GM23338 (cell line): ENCODE measurements around the gene MSANTD1. TPM values are rescaled to one million over a fixed set of nuclear protein-coding genes. Genes with fewer than 3 reads are reported as not detected.

Experiments
- ATAC-seq: fragments of 200-7000 bp; cut with Tn5 transposase; 3 replicates; pipeline ENCODE4 v1.9.1; 2020
- DNase-seq: peaks from one replicate; pipeline ENCODE4 v3.0.0-alpha.2; 2015; ENCODE audit warnings: low spot score
- H2AFZ ChIP-seq: fragments of 200-600 bp; sonication (generic); 2 replicates; pipeline ENCODE4 v1.8.0; 2016; ENCODE audit warnings: antibody characterized with exemption, mild to moderate bottlenecking, moderate library complexity
- H3F3A ChIP-seq: fragments of 200-600 bp; sonication (generic); replicated peaks from 2 replicates; pipeline ENCODE4 v1.8.0; 2017; ENCODE audit warnings: antibody characterized with exemption, mixed run types, low read depth
- H3K27ac ChIP-seq: fragments of 200-600 bp; sonication (generic); 2 replicates; pipeline ENCODE4 v1.6.1; 2016; ENCODE audit warnings: low read depth
- H3K27me3 ChIP-seq: fragments of 200-600 bp; sonication (generic); 2 replicates; pipeline ENCODE4 v1.8.0; 2016; ENCODE audit warnings: mild to moderate bottlenecking, mixed run types, moderate library complexity; ENCODE audit not compliant: insufficient read depth
- H3K36me3 ChIP-seq: fragments of 200-600 bp; sonication (generic); 2 replicates; pipeline ENCODE4 v1.8.0; 2016; ENCODE audit warnings: mild to moderate bottlenecking; ENCODE audit not compliant: insufficient read depth
- H3K4me1 ChIP-seq: fragments of 200-600 bp; sonication (generic); 2 replicates; pipeline ENCODE4 v1.8.0; 2016; ENCODE audit warnings: mild to moderate bottlenecking, moderate library complexity; ENCODE audit not compliant: insufficient read depth
- H3K4me2 ChIP-seq: fragments of 200-600 bp; sonication (generic); 2 replicates; pipeline ENCODE4 v1.7.1; 2017; ENCODE audit warnings: mixed run types
- H3K4me3 ChIP-seq: fragments of 200-600 bp; sonication (generic); 2 replicates; pipeline ENCODE4 v1.6.1; 2016; ENCODE audit warnings: mixed run types
- H3K79me2 ChIP-seq: fragments of 200-600 bp; sonication (generic); replicated peaks from 2 replicates; pipeline ENCODE4 v1.8.0; 2017; ENCODE audit warnings: mild to moderate bottlenecking; ENCODE audit not compliant: insufficient read depth
- H3K9me2 ChIP-seq: fragments of 200-600 bp; sonication (generic); 2 replicates; pipeline ENCODE4 v1.8.0; 2017; ENCODE audit not compliant: insufficient read depth
- H4K20me1 ChIP-seq: fragments of 200-600 bp; sonication (generic); replicated peaks from 2 replicates; pipeline ENCODE4 v1.8.0; 2017; ENCODE audit warnings: mild to moderate bottlenecking; ENCODE audit not compliant: insufficient read depth
- H3K27ac Mint-ChIP-seq: 2 replicates; pipeline ENCODE4 v1.8.0; 2020; ENCODE audit warnings: inconsistent platforms, mild to moderate bottlenecking, moderate library complexity, mixed read lengths
- H3K27me3 Mint-ChIP-seq: 3 replicates; pipeline ENCODE4 v1.8.0; 2022; ENCODE audit warnings: low read depth, mild to moderate bottlenecking, moderate library complexity, mixed read lengths, inconsistent platforms; ENCODE audit not compliant: insufficient read depth, poor library complexity
- H3K36me3 Mint-ChIP-seq: 3 replicates; pipeline ENCODE4 v1.8.0; 2021; ENCODE audit warnings: low read depth, mild to moderate bottlenecking, inconsistent platforms, moderate library complexity, mixed read lengths
- H3K4me1 Mint-ChIP-seq: 3 replicates; pipeline ENCODE4 v1.8.0; 2020; ENCODE audit warnings: mild to moderate bottlenecking, inconsistent platforms, mixed read lengths
- H3K4me3 Mint-ChIP-seq: 3 replicates; pipeline ENCODE4 v1.8.0; 2021; ENCODE audit warnings: moderate library complexity, mild to moderate bottlenecking, inconsistent platforms, mixed read lengths
- H3K9me3 Mint-ChIP-seq: 3 replicates; pipeline ENCODE4 v1.8.0; 2020; ENCODE audit warnings: moderate library complexity, mild to moderate bottlenecking, inconsistent platforms, mixed read lengths
- CREB1 ChIP-seq: fragments of 250-450 bp; sonication (Bioruptor Pico); IDR thresholded peaks from 2 replicates; pipeline ENCODE4 v1.5.0; 2020; ENCODE audit warnings: low read depth, mild to moderate bottlenecking, moderate library complexity
- EZH2phosphoT487 ChIP-seq: fragments of 200-600 bp; sonication (generic); IDR thresholded peaks from one replicate; pipeline ENCODE4 v1.8.1; 2018; ENCODE audit warnings: antibody characterized with exemption; ENCODE audit not compliant: unreplicated experiment
- JUNB ChIP-seq: IDR thresholded peaks from one replicate; pipeline ENCODE4 v1.6.1; 2016; ENCODE audit warnings: antibody characterized with exemption; ENCODE audit not compliant: unreplicated experiment
- NANOG ChIP-seq: IDR thresholded peaks from 2 replicates; pipeline ENCODE4 v1.6.1; 2016; ENCODE audit warnings: antibody characterized with exemption, borderline replicate concordance
- STAT1 ChIP-seq: IDR thresholded peaks from one replicate; pipeline ENCODE4 v1.6.1; 2016; ENCODE audit warnings: antibody characterized with exemption; ENCODE audit not compliant: unreplicated experiment
- ZNF114 ChIP-seq: fragments of 250-450 bp; sonication (Bioruptor Pico); IDR thresholded peaks from 2 replicates; pipeline ENCODE4 v1.5.0; 2020; ENCODE audit warnings: mild to moderate bottlenecking, moderate library complexity
- ZNF331 ChIP-seq: fragments of 250-450 bp; sonication (Bioruptor Pico); IDR thresholded peaks from 2 replicates; pipeline ENCODE4 v1.5.0; 2020; ENCODE audit warnings: low read depth, mild to moderate bottlenecking, moderate library complexity
- polyA plus RNA-seq: library from polyadenylated mRNA; unstranded; fragments of >200 nt; fragmentation: Nextera tagmentation; extraction: Ambion mirVana; gene quantifications from 2 replicates; pipeline ENCODE4 v1.2.1, GENCODE V29; 2016
- total RNA-seq: library from RNA; depleted of rRNA; stranded (reverse); fragments of >200 nt; shearing (Covaris generic); gene quantifications from 2 replicates; pipeline ENCODE4 v1.2.3, GENCODE V29; 2014
- TF ChIP-seq, protein P1 (sequence below): IDR thresholded peaks from one replicate; pipeline ENCODE4 v1.6.1; 2018; ENCODE audit warnings: antibody characterized with exemption; ENCODE audit not compliant: unreplicated experiment
- TF ChIP-seq, protein P2 (sequence below): IDR thresholded peaks from 2 replicates; pipeline ENCODE4 v1.6.1; 2016; ENCODE audit warnings: antibody characterized with exemption
- TF ChIP-seq, protein P3 (sequence below): fragments of 250-450 bp; sonication (Bioruptor Pico); IDR thresholded peaks from 2 replicates; pipeline ENCODE4 v1.5.0; 2020; ENCODE audit warnings: mild to moderate bottlenecking, moderate library complexity
- TF ChIP-seq, protein P4 (sequence below), 2 experiments: fragments of 200-600 bp in 1 of 2; sonication (generic) in 1 of 2; conservative IDR thresholded peaks; 2 replicates each; pipeline versions ENCODE4 v1.5.1 to v1.6.1; 2016 to 2017; ENCODE audit warnings: antibody characterized with exemption in 2 of 2, low read depth in 2 of 2, mild to moderate bottlenecking in 2 of 2, moderate library complexity in 1 of 2

MSANTD1 gene
- total and polyA plus RNA-seq, 2 experiments from 2014 or later: 0.29 to 1.0 TPM

DNA sequence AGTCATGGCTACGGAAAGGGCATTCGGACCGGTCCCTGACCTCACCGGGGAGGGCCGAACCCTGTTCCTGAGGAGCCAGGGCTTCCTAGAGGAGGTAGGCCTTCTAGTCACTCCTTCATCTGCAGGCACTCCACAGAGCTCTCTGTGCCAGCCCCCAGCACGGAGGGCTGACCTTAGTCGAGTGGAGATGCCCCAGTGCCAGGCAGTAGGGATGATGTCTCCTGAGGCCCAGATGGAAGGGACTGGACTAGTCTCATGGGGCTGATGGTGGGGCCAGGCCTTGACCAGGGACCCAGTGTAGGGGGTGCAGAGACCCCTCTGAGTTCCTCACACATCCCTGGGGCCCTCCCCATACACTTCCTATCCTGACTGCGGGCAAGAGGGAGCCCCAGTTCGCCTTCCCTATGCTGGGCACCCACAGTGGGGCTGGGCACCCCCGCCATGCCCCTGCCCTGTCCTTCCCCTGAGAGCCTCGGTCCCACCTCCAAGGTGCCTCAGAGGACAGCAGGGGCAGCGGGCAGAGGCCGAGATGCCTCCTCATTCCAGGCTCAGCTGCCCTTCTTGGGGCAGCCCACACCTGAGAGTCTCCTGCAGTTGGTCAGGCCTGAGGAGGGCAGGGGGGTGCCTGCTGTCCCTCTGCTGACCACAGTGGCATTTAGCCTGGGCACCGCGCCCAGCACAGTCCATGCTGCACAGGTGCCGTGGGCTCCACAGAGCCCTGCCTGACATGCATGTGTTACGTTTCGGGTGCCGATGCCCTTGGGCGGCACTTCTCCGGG is 1.4 kb upstream of the MSANTD1 start (continued):
- TF ChIP-seq, protein P1, sequence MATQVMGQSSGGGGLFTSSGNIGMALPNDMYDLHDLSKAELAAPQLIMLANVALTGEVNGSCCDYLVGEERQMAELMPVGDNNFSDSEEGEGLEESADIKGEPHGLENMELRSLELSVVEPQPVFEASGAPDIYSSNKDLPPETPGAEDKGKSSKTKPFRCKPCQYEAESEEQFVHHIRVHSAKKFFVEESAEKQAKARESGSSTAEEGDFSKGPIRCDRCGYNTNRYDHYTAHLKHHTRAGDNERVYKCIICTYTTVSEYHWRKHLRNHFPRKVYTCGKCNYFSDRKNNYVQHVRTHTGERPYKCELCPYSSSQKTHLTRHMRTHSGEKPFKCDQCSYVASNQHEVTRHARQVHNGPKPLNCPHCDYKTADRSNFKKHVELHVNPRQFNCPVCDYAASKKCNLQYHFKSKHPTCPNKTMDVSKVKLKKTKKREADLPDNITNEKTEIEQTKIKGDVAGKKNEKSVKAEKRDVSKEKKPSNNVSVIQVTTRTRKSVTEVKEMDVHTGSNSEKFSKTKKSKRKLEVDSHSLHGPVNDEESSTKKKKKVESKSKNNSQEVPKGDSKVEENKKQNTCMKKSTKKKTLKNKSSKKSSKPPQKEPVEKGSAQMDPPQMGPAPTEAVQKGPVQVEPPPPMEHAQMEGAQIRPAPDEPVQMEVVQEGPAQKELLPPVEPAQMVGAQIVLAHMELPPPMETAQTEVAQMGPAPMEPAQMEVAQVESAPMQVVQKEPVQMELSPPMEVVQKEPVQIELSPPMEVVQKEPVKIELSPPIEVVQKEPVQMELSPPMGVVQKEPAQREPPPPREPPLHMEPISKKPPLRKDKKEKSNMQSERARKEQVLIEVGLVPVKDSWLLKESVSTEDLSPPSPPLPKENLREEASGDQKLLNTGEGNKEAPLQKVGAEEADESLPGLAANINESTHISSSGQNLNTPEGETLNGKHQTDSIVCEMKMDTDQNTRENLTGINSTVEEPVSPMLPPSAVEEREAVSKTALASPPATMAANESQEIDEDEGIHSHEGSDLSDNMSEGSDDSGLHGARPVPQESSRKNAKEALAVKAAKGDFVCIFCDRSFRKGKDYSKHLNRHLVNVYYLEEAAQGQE: no peak
- TF ChIP-seq, protein P2, sequence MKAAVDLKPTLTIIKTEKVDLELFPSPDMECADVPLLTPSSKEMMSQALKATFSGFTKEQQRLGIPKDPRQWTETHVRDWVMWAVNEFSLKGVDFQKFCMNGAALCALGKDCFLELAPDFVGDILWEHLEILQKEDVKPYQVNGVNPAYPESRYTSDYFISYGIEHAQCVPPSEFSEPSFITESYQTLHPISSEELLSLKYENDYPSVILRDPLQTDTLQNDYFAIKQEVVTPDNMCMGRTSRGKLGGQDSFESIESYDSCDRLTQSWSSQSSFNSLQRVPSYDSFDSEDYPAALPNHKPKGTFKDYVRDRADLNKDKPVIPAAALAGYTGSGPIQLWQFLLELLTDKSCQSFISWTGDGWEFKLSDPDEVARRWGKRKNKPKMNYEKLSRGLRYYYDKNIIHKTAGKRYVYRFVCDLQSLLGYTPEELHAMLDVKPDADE: no peak
- TF ChIP-seq CREB1: no peak

DNA sequence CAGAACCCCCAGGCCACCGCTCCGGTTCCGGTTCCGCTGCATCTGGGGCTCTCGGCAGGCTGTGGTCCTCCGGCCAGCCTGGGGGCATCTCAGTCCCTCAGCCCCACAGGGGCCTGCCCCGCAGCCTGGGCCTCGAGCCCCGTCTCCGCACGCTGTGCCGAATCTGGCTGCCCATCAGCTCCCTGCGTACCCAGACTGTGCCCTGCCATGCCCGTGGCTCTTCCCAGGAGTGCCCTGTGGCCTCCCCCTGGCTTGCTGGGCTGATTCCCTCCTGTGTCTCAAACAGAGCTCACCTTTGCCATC is 830 bp upstream of the MSANTD1 start:
- H3K4me2 ChIP-seq: no peak overlapping the region
- no peak overlapping the region for H3K4me3 Mint-ChIP-seq
- H3K27ac ChIP-seq: no peak overlapping the region
- ATAC-seq: no peak
- H3F3A ChIP-seq: no peaks in the 10 kb centered on the region
- H3K27me3 ChIP-seq: no peaks in the 10 kb centered on the region
- H3K36me3 Mint-ChIP-seq: no peaks in the 10 kb centered on the region
- H3K79me2 ChIP-seq: no peaks in the 10 kb centered on the region
- H3K4me1 ChIP-seq: no peaks in the 10 kb centered on the region
- H3K36me3 ChIP-seq: no peaks in the 10 kb centered on the region
- DNase-seq: no peak
- no peaks in the 10 kb centered on the region; the same call in 2 of the 3 replicates for H3K9me3 Mint-ChIP-seq
- H3K4me1 Mint-ChIP-seq: peaks cover 12% of the 10 kb centered on the region
- H3K27ac Mint-ChIP-seq: no peak overlapping the region
- no peak overlapping the region for H2AFZ ChIP-seq
- H3K27me3 Mint-ChIP-seq: peaks cover 6% of the 10 kb centered on the region
- no peaks in the 10 kb centered on the region for H3K9me2 ChIP-seq
- H3K4me3 ChIP-seq: no peak overlapping the region
- H4K20me1 ChIP-seq: 0 out of 2 replicates have a peak, but pooled peaks cover 3% of the 10 kb centered on the region
- no peak for TF ChIP-seq ZNF331 (CRISPR knock-in tag)
- TF ChIP-seq EZH2phosphoT487: no peak
- TF ChIP-seq NANOG: no peak
- TF ChIP-seq, protein P2: no peak
- TF ChIP-seq JUNB: no peak
- no peak for TF ChIP-seq STAT1
- TF ChIP-seq, protein P3, sequence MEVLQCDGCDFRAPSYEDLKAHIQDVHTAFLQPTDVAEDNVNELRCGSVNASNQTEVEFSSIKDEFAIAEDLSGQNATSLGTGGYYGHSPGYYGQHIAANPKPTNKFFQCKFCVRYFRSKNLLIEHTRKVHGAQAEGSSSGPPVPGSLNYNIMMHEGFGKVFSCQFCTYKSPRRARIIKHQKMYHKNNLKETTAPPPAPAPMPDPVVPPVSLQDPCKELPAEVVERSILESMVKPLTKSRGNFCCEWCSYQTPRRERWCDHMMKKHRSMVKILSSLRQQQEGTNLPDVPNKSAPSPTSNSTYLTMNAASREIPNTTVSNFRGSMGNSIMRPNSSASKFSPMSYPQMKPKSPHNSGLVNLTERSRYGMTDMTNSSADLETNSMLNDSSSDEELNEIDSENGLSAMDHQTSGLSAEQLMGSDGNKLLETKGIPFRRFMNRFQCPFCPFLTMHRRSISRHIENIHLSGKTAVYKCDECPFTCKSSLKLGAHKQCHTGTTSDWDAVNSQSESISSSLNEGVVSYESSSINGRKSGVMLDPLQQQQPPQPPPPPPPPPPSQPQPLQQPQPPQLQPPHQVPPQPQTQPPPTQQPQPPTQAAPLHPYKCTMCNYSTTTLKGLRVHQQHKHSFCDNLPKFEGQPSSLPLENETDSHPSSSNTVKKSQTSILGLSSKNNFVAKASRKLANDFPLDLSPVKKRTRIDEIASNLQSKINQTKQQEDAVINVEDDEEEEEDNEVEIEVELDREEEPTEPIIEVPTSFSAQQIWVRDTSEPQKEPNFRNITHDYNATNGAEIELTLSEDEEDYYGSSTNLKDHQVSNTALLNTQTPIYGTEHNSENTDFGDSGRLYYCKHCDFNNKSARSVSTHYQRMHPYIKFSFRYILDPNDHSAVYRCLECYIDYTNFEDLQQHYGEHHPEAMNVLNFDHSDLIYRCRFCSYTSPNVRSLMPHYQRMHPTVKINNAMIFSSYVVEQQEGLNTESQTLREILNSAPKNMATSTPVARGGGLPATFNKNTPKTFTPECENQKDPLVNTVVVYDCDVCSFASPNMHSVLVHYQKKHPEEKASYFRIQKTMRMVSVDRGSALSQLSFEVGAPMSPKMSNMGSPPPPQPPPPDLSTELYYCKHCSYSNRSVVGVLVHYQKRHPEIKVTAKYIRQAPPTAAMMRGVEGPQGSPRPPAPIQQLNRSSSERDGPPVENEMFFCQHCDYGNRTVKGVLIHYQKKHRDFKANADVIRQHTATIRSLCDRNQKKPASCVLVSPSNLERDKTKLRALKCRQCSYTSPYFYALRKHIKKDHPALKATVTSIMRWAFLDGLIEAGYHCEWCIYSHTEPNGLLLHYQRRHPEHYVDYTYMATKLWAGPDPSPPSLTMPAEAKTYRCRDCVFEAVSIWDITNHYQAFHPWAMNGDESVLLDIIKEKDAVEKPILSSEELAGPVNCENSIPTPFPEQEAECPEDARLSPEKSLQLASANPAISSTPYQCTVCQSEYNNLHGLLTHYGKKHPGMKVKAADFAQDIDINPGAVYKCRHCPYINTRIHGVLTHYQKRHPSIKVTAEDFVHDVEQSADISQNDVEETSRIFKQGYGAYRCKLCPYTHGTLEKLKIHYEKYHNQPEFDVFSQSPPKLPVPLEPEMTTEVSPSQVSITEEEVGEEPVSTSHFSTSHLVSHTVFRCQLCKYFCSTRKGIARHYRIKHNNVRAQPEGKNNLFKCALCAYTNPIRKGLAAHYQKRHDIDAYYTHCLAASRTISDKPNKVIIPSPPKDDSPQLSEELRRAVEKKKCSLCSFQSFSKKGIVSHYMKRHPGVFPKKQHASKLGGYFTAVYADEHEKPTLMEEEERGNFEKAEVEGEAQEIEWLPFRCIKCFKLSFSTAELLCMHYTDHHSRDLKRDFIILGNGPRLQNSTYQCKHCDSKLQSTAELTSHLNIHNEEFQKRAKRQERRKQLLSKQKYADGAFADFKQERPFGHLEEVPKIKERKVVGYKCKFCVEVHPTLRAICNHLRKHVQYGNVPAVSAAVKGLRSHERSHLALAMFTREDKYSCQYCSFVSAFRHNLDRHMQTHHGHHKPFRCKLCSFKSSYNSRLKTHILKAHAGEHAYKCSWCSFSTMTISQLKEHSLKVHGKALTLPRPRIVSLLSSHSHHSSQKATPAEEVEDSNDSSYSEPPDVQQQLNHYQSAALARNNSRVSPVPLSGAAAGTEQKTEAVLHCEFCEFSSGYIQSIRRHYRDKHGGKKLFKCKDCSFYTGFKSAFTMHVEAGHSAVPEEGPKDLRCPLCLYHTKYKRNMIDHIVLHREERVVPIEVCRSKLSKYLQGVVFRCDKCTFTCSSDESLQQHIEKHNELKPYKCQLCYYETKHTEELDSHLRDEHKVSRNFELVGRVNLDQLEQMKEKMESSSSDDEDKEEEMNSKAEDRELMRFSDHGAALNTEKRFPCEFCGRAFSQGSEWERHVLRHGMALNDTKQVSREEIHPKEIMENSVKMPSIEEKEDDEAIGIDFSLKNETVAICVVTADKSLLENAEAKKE: no peak
- TF ChIP-seq, protein P4, sequence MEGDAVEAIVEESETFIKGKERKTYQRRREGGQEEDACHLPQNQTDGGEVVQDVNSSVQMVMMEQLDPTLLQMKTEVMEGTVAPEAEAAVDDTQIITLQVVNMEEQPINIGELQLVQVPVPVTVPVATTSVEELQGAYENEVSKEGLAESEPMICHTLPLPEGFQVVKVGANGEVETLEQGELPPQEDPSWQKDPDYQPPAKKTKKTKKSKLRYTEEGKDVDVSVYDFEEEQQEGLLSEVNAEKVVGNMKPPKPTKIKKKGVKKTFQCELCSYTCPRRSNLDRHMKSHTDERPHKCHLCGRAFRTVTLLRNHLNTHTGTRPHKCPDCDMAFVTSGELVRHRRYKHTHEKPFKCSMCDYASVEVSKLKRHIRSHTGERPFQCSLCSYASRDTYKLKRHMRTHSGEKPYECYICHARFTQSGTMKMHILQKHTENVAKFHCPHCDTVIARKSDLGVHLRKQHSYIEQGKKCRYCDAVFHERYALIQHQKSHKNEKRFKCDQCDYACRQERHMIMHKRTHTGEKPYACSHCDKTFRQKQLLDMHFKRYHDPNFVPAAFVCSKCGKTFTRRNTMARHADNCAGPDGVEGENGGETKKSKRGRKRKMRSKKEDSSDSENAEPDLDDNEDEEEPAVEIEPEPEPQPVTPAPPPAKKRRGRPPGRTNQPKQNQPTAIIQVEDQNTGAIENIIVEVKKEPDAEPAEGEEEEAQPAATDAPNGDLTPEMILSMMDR (conservative IDR thresholded peaks at IDR 0.05; ENCODE audit: low read depth in 2 of 2): no peak
- TF ChIP-seq ZNF114 (CRISPR knock-in tag): no peak
